Keratinocyte (primary cell): Measurements from ENCODE around the gene TPM3. TPM values are rescaled to one million over a fixed set of nuclear protein-coding genes. Genes with fewer than 3 reads are reported as not detected.

Source experiments
- DNase-seq: peaks from one replicate; pipeline ENCODE4 v3.0.0-alpha.2; 2011; ENCODE audit warnings: low read depth, missing footprints, low spot score
- FAIRE-seq: peaks from 2 replicates; lab custom pipeline; 2011; peaks lifted over from hg19 to GRCh38; lab: Jason Lieb, UNC
- H2AFZ ChIP-seq: 2 replicates; pipeline ENCODE4 v1.6.0; 2012; ENCODE audit warnings: low read length, control low read depth, inconsistent platforms; ENCODE audit not compliant: control insufficient read depth
- H3K27ac ChIP-seq: 2 replicates; pipeline ENCODE4 v1.5.1; 2011; ENCODE audit warnings: low read length; ENCODE audit not compliant: control insufficient read depth, insufficient read depth
- H3K27me3 ChIP-seq: 3 replicates; pipeline ENCODE4 v1.6.0; 2011; ENCODE audit warnings: low read length; ENCODE audit not compliant: control insufficient read depth, insufficient read depth; ENCODE audit errors: extremely low read depth
- H3K36me3 ChIP-seq, 2 experiments: 2 replicates in 1 of 2; 3 replicates in 1 of 2; pipeline ENCODE4 v1.5.1; 2011; ENCODE audit warnings: low read length in 2 of 2, mild to moderate bottlenecking in 1 of 2; ENCODE audit not compliant: control insufficient read depth in 2 of 2, insufficient read depth in 2 of 2; ENCODE audit errors: extremely low read depth in 1 of 2
- H3K4me1 ChIP-seq: 3 replicates; pipeline ENCODE4 v1.5.1; 2011; ENCODE audit warnings: low read length; ENCODE audit not compliant: control insufficient read depth, insufficient read depth; ENCODE audit errors: extremely low read depth
- H3K4me2 ChIP-seq: 3 replicates; pipeline ENCODE4 v1.6.0; 2011; ENCODE audit warnings: low read depth, low read length; ENCODE audit not compliant: control insufficient read depth, insufficient read depth; ENCODE audit errors: extremely low read depth
- H3K4me3 ChIP-seq, 3 experiments: fragments of 200-600 bp in 1 of 3; sonication (generic) in 1 of 3; 2 replicates in 2 of 3; 3 replicates in 1 of 3; pipeline ENCODE4 v1.5.1; 2011 to 2016; ENCODE audit warnings: low read length in 3 of 3, mild to moderate bottlenecking in 3 of 3, control low read depth in 2 of 3, inconsistent platforms in 1 of 3, low read depth in 1 of 3, mixed read lengths in 1 of 3, mixed run types in 1 of 3, moderate library complexity in 1 of 3; ENCODE audit not compliant: control insufficient read depth in 2 of 3, insufficient read depth in 2 of 3; ENCODE audit errors: extremely low read depth in 1 of 3
- H3K79me2 ChIP-seq: 2 replicates; pipeline ENCODE4 v1.6.0; 2012; ENCODE audit warnings: low read length; ENCODE audit not compliant: control insufficient read depth, insufficient read depth
- H3K9ac ChIP-seq: 3 replicates; pipeline ENCODE4 v1.6.0; 2011; ENCODE audit warnings: low read length; ENCODE audit not compliant: control insufficient read depth, insufficient read depth; ENCODE audit errors: extremely low read depth
- H3K9me1 ChIP-seq: 3 replicates; pipeline ENCODE4 v1.6.0; 2011; ENCODE audit warnings: low read length; ENCODE audit not compliant: control insufficient read depth, insufficient read depth; ENCODE audit errors: extremely low read depth
- H3K9me3 ChIP-seq: 2 replicates; pipeline ENCODE4 v1.5.1; 2012; ENCODE audit warnings: low read depth, low read length; ENCODE audit not compliant: control insufficient read depth
- H4K20me1 ChIP-seq: 3 replicates; pipeline ENCODE4 v1.6.0; 2011; ENCODE audit warnings: low read length; ENCODE audit not compliant: control insufficient read depth, insufficient read depth; ENCODE audit errors: extremely low read depth
- EZH2 ChIP-seq: IDR thresholded peaks from one replicate; pipeline ENCODE4 v1.6.1; 2012; ENCODE audit warnings: inconsistent platforms, mild to moderate bottlenecking, low read length, moderate library complexity
- dilution Hi-C: fragments of 300-500 bp; cut with MboI; formaldehyde crosslinking; loops from one replicate; pipeline ENCODE4 v1.7.0; 2020; ENCODE audit warnings: low sequenced_read_pairs; ENCODE audit not compliant: extremely low pct_ligation_motif_present
- polyA plus RNA-seq, 5 experiments: library from polyadenylated mRNA; depleted of rRNA in 3 of 5; stranded (reverse) in 3 of 5; stranded (forward) in 1 of 5; unstranded in 1 of 5; fragments of >200 nt; gene quantifications; 1 replicate in 1 of 5; 2 replicates in 3 of 5; 3 replicates in 1 of 5; pipeline versions ENCODE4 v1.2.1 to v1.2.3, GENCODE V29; 2011 to 2012; ENCODE audit warnings: missing spikeins in 2 of 5, low read depth in 1 of 5, low replicate concordance in 1 of 5
- TF ChIP-seq, protein P1 (sequence below), 3 experiments: IDR thresholded peaks in 1 of 3; conservative IDR thresholded peaks in 1 of 3; optimal IDR thresholded peaks in 1 of 3; 2 replicates in 2 of 3; 3 replicates in 1 of 3; pipeline versions ENCODE3 to v1.5.1; 2011; ENCODE audit warnings: low read length in 3 of 3, mild to moderate bottlenecking in 3 of 3, moderate library complexity in 2 of 3, control low read depth in 1 of 3, inconsistent platforms in 1 of 3; ENCODE audit not compliant: insufficient read depth in 2 of 3; ENCODE audit errors: extremely low read depth in 1 of 3

TPM3 gene
- polyA plus RNA-seq, 1 donor (not counting 4 experiments of a cell fraction or from before 2014, with no cell fraction given), result 585 TPM

GRCh38 chr1:154212083-154212482 lies 20.2 kb upstream of the TPM3 start:
- peaks cover 12% of the 10 kb centered on the region for H3K4me1 ChIP-seq
- H3K9me3 ChIP-seq, result no peaks in the 10 kb centered on the region
- no peak for TF ChIP-seq EZH2
- TF ChIP-seq, protein P1, sequence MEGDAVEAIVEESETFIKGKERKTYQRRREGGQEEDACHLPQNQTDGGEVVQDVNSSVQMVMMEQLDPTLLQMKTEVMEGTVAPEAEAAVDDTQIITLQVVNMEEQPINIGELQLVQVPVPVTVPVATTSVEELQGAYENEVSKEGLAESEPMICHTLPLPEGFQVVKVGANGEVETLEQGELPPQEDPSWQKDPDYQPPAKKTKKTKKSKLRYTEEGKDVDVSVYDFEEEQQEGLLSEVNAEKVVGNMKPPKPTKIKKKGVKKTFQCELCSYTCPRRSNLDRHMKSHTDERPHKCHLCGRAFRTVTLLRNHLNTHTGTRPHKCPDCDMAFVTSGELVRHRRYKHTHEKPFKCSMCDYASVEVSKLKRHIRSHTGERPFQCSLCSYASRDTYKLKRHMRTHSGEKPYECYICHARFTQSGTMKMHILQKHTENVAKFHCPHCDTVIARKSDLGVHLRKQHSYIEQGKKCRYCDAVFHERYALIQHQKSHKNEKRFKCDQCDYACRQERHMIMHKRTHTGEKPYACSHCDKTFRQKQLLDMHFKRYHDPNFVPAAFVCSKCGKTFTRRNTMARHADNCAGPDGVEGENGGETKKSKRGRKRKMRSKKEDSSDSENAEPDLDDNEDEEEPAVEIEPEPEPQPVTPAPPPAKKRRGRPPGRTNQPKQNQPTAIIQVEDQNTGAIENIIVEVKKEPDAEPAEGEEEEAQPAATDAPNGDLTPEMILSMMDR (optimal IDR thresholded peaks at IDR 0.05 in 1 of 3, IDR thresholded peaks at IDR 0.05 in 1 of 3, conservative IDR thresholded peaks at IDR 0.05 in 1 of 3; ENCODE audit: extremely low read depth in 1 of 3, insufficient read depth in 2 of 3, low read length in 3 of 3), result no peak
- H4K20me1 ChIP-seq, result no peaks in the 10 kb centered on the region
- DNase-seq, result no peak
- no peak overlapping the region for H3K4me3 ChIP-seq
- H2AFZ ChIP-seq, result no peak overlapping the region
- no peaks in the 10 kb centered on the region for H3K9me1 ChIP-seq
- peaks cover 11% of the 10 kb centered on the region for H3K79me2 ChIP-seq
- no peak overlapping the region for H3K9ac ChIP-seq
- H3K4me2 ChIP-seq, result no peak overlapping the region
- no peak overlapping the region for H3K27ac ChIP-seq
- FAIRE-seq, result no peak
- H3K27me3 ChIP-seq, result no peaks in the 10 kb centered on the region
- peaks cover 21 to 35% of the 10 kb centered on the region in 2 experiments for H3K36me3 ChIP-seq
- dilution Hi-C loops, result no loop called here

DNA sequence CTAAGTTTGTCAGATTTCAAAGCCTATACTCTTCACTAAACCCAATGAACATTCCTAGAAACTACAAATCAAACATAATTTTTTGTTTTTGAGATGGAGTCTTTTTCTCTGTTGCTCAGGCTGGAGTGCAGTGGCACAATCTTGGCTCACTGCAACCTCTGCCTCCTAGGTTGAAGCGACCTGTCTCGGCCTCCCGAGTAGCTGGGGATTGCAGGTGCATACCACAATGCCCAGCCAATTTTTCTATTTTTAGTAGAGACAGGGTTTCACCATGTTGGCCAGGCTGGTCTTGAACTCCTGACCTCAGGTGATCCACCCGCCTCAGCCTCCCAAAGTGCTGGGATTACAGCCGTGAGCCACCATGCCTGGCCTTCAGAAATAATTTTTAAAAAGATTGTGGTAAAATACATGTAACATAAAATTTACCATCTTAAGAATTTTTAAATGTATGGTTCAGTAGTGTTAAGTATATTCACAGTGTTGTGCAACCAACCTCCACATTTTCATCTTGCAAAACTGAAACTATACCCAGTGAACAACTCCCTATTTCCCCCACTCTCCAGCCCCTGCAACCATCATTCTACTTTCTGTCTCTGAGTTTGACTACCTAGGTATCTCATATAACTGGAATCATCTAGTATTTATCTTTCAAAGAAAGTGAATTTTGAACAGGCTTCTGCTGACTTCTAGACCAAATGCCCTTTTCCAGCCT lies 16.9 kb upstream of the TPM3 start:
- H3K9ac ChIP-seq, result no peak overlapping the region
- H3K9me3 ChIP-seq, result no peaks in the 10 kb centered on the region
- H3K27ac ChIP-seq, result no peak overlapping the region
- FAIRE-seq (no peak), DNase-seq (no peak)
- peaks cover 8% of the 10 kb centered on the region for H3K4me1 ChIP-seq
- no peaks in the 10 kb centered on the region for H3K9me1 ChIP-seq
- H3K36me3 ChIP-seq, result peaks cover 18 to 37% of the 10 kb centered on the region in 2 experiments
- TF ChIP-seq, protein P1 (optimal IDR thresholded peaks at IDR 0.05 in 1 of 3, IDR thresholded peaks at IDR 0.05 in 1 of 3, conservative IDR thresholded peaks at IDR 0.05 in 1 of 3; ENCODE audit: extremely low read depth in 1 of 3, insufficient read depth in 2 of 3, low read length in 3 of 3), result no peak
- no peak for TF ChIP-seq EZH2
- H3K4me3 ChIP-seq, result no peak overlapping the region
- H3K27me3 ChIP-seq, result no peaks in the 10 kb centered on the region
- H4K20me1 ChIP-seq, result no peaks in the 10 kb centered on the region
- H3K4me2 ChIP-seq, result no peak overlapping the region
- H2AFZ ChIP-seq, result no peak overlapping the region
- dilution Hi-C loops, result no loop called here
- H3K79me2 ChIP-seq, result no peaks in the 10 kb centered on the region
